Stimulated activated naive CD8-positive, alpha-beta T cell treated with anti-CD3 and anti-CD28 coated beads, Interleukin-15, Interleukin-2, amounts not matched to agents 100 U/mL and 50 U/mL, for 24 hours (primary cell): ENCODE data around the gene HIVEP3.

Source experiments
- ATAC-seq: fragments of 150-1000 bp; cut with Tn5 transposase; one replicate; pipeline ENCODE4 v1.10.0; 2021
- DNase-seq: peaks from one replicate; pipeline ENCODE4 v3.0.0; 2021

Gene HIVEP3

GRCh38 chr1:41920658-41921057 is 1.9 kb upstream of the HIVEP3 start:
- ATAC-seq = no peak

GRCh38 chr1:41919764-41920397 is 1.2 kb upstream of the HIVEP3 start:
- ATAC-seq (peak; percentile 96), DNase-seq (peak; percentile 82)

More at GRCh38 chr1:41920658-41921057, 1.9 kb upstream of the HIVEP3 start:
- DNase-seq = no peak

- no peak for DNase-seq
- no peak for ATAC-seq
Measured at GRCh38 chr1:41919131-41919530, 409 bp upstream of the HIVEP3 start.

GRCh38 chr1:41917835-41918449 is 780 bp downstream of the HIVEP3 start:
- DNase-seq = peak; percentile 63
- peak; percentile 42 for ATAC-seq

DNA sequence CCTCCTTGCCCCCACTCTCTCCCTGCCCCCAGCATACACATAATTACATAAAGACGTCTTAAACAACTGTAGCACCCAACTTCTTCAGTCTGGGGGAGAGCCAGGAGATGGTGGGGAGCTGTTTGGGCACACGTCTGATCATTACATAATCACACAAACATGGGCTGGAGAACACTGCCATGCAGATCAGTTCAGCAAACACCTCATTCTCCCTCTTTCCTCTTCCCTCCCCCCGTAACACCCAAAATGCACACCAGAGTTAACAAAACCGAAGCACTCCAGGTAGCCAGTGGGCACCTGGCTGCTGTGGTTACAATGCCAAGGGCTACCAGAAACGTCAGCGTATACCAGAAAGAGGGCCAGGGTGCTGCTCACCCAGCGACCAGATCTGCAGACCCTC is 1.6 kb downstream of the HIVEP3 start:
- DNase-seq = no peak
- ATAC-seq = no peak

DNA sequence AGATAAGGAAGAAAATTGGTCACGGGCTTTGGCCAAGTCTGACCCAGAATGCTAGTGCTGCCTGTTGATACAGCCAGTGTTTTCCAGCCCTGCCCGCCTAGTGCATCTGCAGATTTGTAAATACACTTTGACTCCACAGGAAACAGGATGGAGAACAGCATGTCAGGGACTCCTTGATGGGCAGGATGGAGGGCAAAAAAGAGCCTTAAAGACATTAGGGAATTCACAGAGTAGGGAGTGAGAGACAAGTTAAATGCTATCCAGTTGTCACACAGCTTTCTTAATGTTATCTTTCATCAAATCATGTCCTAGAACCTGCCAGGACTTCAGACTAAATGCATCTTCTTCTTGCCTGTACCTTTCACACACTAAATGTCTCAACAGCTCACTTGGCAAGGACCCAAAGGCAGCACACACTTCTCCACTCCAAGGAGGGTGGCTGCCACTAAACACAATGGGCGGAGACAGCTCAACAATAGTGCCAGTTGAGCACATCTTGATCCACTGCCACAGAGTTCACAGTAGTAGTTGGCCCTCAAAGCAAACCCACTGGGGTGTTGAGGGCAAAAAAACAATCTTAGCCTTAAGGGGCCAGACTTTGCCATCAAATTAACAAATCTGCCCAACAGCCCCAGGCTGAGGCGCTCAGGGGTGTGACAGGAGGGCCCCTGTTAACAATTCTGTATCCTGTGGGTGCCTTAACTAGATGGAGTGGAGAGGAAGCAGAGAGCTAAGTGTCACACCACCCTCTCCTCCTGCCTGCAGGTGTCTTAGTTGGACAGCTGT is 2.7 kb downstream of the HIVEP3 start:
- DNase-seq (no peak), ATAC-seq (no peak)

GRCh38 chr1:41914516-41914915 is 4.2 kb downstream of the HIVEP3 start:
- ATAC-seq (no peak), DNase-seq (no peak)

DNA sequence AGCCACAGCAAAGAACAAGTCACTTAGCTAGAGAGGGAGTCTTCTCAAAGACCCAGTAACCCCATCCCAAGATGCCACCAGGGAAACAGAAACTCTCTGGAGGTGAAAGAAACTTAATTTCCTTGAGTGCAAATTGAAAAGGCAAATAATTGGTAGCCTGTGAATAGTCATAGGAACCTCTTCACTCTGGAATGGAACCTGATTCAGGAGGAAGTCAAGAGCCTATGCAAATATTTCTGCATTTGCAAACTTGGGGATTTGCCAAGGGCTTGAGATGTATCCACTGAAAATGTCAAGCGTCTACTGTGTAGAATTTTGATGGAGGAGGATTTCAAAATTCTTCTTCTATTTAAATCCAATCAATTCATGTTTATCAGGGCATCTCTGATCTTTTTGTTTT is 5.7 kb downstream of the HIVEP3 start:
- DNase-seq (no peak), ATAC-seq (no peak)

GRCh38 chr1:41908288-41908895 is 10.3 kb downstream of the HIVEP3 start:
- no peak for ATAC-seq
- no peak for DNase-seq

- DNase-seq (no peak), ATAC-seq (no peak)
Measured at GRCh38 chr1:41907446-41907845, 11.3 kb downstream of the HIVEP3 start.

- DNase-seq (no peak), ATAC-seq (no peak)
Measured at GRCh38 chr1:41906943-41907342, 11.8 kb downstream of the HIVEP3 start.

GRCh38 chr1:41905093-41905675 is 13.5 kb downstream of the HIVEP3 start:
- ATAC-seq (no peak), DNase-seq (no peak)

DNA sequence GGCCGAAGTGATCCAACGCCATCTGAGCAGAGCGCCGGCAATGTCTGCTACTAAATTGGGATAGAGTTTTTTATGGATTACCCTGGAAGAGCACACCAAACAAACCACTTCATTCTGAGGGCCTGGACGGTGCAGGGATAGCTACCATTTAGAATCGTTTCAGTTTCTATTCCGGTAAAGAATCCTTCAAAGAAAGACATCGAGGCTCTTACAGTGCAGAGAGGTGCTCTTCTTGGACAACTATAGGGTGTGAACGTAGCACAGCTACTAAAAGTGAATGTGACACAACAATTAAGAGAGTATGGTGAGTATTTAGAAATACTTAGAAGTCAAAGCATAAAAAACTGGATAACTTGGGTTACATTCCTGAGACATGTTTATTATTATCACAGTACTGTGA is 16.1 kb downstream of the HIVEP3 start:
- ATAC-seq (no peak), DNase-seq (no peak)

- DNase-seq (no peak), ATAC-seq (no peak)
Measured at GRCh38 chr1:41902159-41902577, 16.6 kb downstream of the HIVEP3 start.

GRCh38 chr1:41901551-41901950 is 17.2 kb downstream of the HIVEP3 start:
- no peak for ATAC-seq
- no peak for DNase-seq

- DNase-seq (no peak), ATAC-seq (no peak)
Measured at GRCh38 chr1:41900603-41901444, 17.9 kb downstream of the HIVEP3 start.

DNA sequence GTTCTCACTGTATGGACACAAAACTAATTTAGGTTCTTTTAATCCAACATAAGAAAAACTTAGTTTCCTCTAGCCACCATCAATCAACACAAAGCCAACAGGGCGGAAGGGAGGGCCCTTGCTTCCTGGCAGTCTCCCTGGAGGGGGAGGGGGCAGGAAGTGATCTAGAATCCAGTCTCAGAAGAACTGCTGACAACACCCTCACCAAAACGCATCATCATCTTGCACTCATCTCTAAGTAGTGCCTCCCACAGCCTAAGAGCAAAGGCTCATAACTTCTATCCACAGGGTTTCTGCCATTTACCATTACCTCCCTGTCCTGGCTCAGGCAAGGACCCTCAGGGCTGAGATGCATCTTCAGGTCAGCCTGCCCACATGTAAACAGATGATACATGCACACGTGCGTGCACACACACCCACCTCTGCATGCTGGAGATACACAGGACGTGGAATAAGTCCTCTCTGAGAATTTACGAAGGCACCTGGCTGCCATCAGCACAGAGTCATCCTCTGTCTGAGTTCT is 20.5 kb downstream of the HIVEP3 start:
- ATAC-seq (peak; percentile 76), DNase-seq (peak; percentile 67)

DNA sequence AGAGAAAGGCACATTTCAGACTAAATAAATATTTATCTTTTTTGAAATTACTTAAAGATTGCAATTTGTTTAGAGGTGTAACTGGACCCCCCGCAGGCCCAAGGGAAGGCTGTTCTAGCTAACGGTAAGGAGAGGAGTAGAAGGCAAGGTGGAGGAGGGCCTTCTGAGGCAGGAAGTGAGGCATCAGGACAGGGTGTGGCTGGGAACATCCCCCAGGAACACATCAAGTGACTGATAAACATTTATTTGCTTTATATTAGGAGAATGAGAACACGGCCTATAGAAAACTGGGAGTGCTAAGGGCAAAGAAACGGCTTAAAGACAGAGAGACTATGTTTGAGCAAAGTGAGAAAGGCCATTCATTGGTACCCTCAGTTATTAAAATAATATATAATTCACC is 23.2 kb downstream of the HIVEP3 start:
- no peak for ATAC-seq
- no peak for DNase-seq

GRCh38 chr1:41894808-41895483 is 23.8 kb downstream of the HIVEP3 start:
- no peak for DNase-seq

DNA sequence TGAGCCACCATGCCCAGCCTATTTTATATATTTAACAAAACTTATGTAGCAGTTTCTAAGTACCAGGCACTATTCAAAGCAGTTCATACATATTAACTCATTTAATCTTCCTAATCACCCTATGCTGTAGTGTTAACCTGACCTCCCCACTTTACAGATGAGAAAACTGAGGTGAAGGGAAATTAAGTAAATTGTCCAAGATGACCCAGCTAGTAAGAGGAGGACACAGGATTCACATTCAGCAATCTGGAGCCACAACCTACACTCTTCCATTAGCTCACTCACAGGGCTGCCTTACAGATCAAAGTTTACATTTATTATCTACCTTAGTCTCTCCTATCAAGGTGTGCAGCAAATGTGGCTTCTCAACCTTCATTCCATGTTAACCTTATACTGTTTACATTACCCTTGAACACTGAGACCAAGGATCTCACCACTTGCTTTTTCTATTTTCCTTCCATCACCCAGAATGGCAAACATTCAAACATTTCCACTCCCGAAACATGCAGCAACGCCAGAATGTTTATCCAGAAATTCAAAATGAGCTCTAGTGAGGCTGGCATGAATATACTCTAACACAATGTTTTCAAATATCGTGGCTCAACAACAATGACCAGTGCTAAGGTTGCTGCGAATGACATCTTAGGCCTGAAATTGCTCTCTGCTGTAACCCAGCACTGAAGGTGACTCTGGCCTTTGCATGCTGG is 24.5 kb downstream of the HIVEP3 start:
- ATAC-seq = no peak
- DNase-seq = no peak

More at GRCh38 chr1:41894808-41895483, 23.8 kb downstream of the HIVEP3 start:
- ATAC-seq = no peak
